ENCODE measurements around the gene BBOX1.

- TF ChIP-seq YY1 (IDR thresholded peaks at IDR 0.05; ENCODE audit: insufficient read depth, insufficient read length): no peak
- no peak for TF ChIP-seq ZNF274 (IDR thresholded peaks at IDR 0.05; ENCODE audit: low read depth, low read length)
- TF ChIP-seq SUZ12 (IDR thresholded peaks at IDR 0.05; ENCODE audit: extremely low read depth, insufficient read depth, insufficient read length): no peak
Measured at GRCh38 chr11:27052668-27053067, 12.1 kb downstream of the BBOX1 start.

Measured in NT2/D1 (cell line).